GM18870 (cell line): ENCODE data around the gene NIFK.
A peak's percentile ranks its signal among the peaks of the same experiment; 100 is the strongest.
"Not testable (repeated sequence)": the region's sequence is repeated elsewhere in the genome, so short reads cannot be mapped to it uniquely, and the experiment has no call there.

Source experiments
- ATAC-seq: cut with Tn5 transposase; IDR thresholded peaks from one replicate; pipeline ENCODE4 v1.9.1; 2021; ENCODE audit warnings: moderate library complexity; ENCODE audit not compliant: unreplicated experiment

The NIFK gene

GRCh38 chr2:121735518-121736074 lies 1.1 kb downstream of the NIFK start:
- no peak for ATAC-seq

DNA sequence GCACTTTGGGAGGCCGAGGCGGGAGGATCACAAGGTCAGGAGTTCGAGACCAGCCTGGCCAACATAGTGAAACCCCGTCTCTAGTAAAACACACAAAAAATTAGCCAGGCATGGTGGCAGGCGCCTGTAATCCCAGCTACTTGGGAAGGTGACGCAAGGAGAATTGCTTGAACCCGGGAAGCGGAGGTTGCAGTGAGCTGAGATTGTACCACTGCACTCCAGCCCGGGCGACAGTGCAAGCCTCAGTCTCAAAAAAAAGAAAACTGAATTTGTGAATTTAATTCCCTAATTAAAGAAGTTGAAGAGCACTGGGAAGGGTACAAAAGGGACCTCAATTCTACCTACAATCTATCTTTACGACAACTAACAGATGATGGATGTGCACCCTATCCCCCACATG lies 2.1 kb downstream of the NIFK start:
- not testable (repeated sequence) for ATAC-seq

DNA sequence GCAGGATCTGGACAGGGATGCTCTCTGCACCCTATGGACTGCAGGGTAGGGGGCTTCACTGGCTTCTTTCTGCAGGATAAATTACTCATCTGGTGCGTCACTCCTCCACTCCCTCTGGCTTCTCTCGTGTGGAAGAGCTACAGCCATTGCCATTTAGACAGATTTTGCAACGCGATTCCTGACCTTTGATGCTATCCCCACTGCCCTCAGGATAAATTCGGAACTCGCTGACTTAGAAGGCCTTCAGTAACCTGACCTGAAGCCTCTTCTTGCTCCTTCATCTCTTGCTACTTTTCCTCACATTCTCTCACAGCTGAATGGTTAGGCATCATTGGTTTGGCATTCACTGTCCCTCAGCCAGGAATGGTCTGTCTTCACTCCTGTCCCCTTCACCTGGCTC lies 5.3 kb downstream of the NIFK start:
- ATAC-seq = no peak

- no peak for ATAC-seq
These were observed 8.7 kb downstream of the NIFK start for GRCh38 chr2:121727950-121728349.

GRCh38 chr2:121727332-121727731 lies 9.3 kb downstream of the NIFK start:
- ATAC-seq = no peak

GRCh38 chr2:121723316-121723715 lies 13.4 kb downstream of the NIFK start:
- no peak for ATAC-seq

DNA sequence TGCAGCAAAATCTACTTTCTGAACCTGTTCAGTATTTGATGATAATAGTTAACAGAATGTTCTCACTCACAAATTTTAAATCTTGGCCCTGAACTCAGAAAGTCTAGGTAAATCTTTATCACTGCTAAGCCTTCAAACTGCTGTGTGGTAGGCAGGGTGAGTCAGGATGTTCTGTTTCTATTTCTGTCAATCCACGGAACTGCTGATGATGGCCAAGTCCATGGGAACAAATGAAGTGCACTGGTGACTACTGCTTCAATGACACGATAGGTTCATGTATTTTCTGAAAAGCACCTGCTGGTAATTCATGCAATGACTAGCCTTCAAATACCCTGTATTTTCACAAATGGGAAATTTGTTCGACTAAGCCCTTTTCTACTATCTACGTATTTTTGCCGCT lies 14.2 kb downstream of the NIFK start:
- no peak for ATAC-seq

GRCh38 chr2:121721926-121722325 lies 14.7 kb downstream of the NIFK start:
- no peak for ATAC-seq

- no peak for ATAC-seq
These were observed 19.1 kb downstream of the NIFK start for GRCh38 chr2:121717529-121717928.

GRCh38 chr2:121716126-121716525 lies 20.5 kb downstream of the NIFK start:
- ATAC-seq = no peak

- ATAC-seq = not testable (repeated sequence)
These were observed 25.2 kb downstream of the NIFK start for GRCh38 chr2:121711481-121711880.

DNA sequence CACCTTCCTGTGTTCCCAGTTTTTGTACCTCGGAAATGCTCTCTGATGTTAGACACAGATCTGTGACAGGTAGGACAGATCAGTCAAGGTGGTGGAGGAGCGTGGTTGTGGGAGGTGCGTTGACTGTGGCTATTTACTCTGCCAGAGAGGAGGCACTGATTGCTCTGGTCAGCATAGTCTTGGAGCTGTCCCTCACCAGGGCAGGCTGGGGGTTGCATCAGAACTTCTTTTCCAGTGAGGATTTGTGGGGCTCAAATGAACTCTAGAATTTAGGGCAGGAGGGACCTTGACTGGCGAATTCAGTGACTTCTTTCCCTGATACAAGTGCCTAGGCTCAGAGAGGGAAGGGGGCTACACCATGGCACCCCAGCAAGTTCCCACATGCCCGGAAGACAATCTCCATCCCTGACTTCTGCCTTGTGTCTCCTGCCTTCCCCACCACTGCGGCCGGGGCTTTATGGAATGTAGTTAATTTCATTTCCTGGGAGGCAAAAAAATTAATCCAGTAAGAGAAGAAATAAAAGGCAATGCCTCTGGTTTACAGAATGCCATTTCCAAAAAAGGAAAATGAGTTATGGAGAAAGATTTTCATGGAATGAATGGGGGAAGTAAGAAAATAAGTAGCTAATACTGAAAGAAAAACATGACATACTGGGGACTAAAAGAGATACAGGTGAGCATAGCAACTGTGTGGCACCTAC lies 26.1 kb downstream of the NIFK start:
- no peak for ATAC-seq

DNA sequence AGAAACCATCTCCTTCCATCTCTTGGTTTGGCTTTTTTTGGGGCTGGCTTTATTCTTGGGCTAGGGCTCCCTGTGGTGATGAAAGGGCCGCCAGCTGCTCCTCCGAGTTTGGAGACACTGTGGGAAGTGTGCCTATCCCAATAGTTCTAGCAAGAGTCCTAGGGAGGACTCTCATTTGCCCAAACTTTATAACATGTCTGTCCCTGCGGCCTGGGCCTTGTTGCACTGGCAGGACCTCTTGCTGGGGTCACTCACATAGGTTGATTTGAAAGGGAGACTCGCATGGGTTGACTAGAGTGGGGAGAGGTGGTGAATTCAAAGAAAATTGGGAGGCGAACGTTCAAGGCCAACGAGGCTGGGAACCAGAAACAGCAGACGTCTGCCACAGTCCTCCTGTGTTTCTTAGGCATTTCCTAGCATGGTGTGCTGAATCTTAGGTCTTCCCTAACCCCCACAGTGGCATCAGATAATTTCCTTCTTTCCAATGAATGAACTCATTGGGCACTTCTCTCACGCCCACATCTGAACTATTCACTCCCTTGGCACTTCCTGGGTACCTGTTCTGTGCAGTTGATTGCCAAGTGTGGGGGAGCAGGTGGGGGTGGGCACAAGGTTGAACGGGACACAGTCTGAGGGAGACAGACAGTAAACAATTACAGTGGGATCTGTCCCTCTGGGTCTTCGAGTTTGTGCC lies 26.8 kb downstream of the NIFK start:
- ATAC-seq = no peak

- ATAC-seq = no peak
These were observed 28.7 kb downstream of the NIFK start for GRCh38 chr2:121707920-121708361.

GRCh38 chr2:121707344-121707919 lies 29.2 kb downstream of the NIFK start:
- no peak for ATAC-seq

DNA sequence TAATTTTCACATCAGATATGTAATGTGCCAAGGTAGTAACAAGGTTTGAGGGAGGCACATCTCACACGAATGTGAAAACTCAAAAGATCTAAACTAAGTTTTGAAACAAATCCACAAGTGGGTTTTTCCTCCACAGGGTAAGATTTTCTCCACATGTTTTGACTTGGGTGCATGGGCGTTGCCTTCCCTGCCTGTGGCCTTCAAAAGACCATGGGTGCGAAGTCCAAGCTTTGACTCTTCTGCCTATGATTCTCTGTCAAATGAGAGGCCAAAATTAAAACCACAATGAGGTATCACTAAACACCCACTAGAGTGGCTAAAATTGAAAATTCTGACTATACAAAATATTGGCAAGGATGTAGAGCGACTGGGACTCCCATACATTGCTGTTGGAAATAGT lies 30.7 kb downstream of the NIFK start:
- ATAC-seq = no peak

GRCh38 chr2:121705390-121705789 lies 31.3 kb downstream of the NIFK start:
- ATAC-seq = no peak

- ATAC-seq = not testable (repeated sequence)
These were observed 34.9 kb downstream of the NIFK start for GRCh38 chr2:121701761-121702160.

GRCh38 chr2:121699421-121700333 lies 37.0 kb downstream of the NIFK start:
- peak; percentile 98 for ATAC-seq

- ATAC-seq = no peak
These were observed 38.3 kb downstream of the NIFK start for GRCh38 chr2:121698318-121698930.
